K562 (cell line): ENCODE measurements around the gene KCP. TPM values are rescaled to one million over a fixed set of nuclear protein-coding genes. Genes with fewer than 3 reads are reported as not detected.

ENCODE experiments used
- ARNT ChIP-seq, 2 experiments: fragments of 450-650 bp; IDR thresholded peaks; 2 replicates each; pipeline ENCODE4 v1.6.1; 2016; ENCODE audit warnings: mild to moderate bottlenecking in 1 of 2
- ETV1 ChIP-seq: fragments of 450-650 bp; conservative IDR thresholded peaks from 2 replicates; pipeline ENCODE4 v1.6.1; 2016; ENCODE audit warnings: missing genetic modification characterization, control low read depth, low read depth, missing compliant biosample characterization
- ETV5 ChIP-seq: sonication (generic); formaldehyde crosslinking; IDR thresholded peaks from 2 replicates; pipeline ENCODE4 v1.4.0; 2020; ENCODE audit warnings: low read depth, mild to moderate bottlenecking, missing genetic modification reagents
- FOXA3 ChIP-seq, 2 experiments: fragments of 450-650 bp in 1 of 2; sonication (generic) in 1 of 2; formaldehyde crosslinking; IDR thresholded peaks in 1 of 2; conservative IDR thresholded peaks in 1 of 2; 2 replicates each; pipeline versions ENCODE4 v1.4.0 to v1.8.0; 2020 to 2022; ENCODE audit warnings: mild to moderate bottlenecking in 2 of 2, missing genetic modification reagents in 1 of 2
- HNRNPL ChIP-seq: fragments of 200-400 bp; formaldehyde crosslinking; IDR thresholded peaks from 2 replicates; pipeline ENCODE4 v1.6.1; 2017; ENCODE audit warnings: low read depth, mild to moderate bottlenecking, low read length
- JUND ChIP-seq, 2 experiments: IDR thresholded peaks; 2 replicates in 1 of 2; 3 replicates in 1 of 2; pipeline ENCODE4 v1.6.1; 2011; ENCODE audit warnings: borderline replicate concordance in 2 of 2, low read depth in 2 of 2, low read length in 2 of 2, improper control_type of control experiment in 1 of 2, missing biosample characterization in 1 of 2, missing genetic modification characterization in 1 of 2, missing genetic modification reagents in 1 of 2
- KLF6 ChIP-seq: fragments of 250-450 bp; sonication (Bioruptor Pico); IDR thresholded peaks from 2 replicates; pipeline ENCODE4 v1.4.0; 2020; ENCODE audit warnings: mild to moderate bottlenecking, moderate library complexity, borderline replicate concordance
- RBBP5 ChIP-seq: fragments of 200-600 bp; sonication (generic); IDR thresholded peaks from 2 replicates; pipeline ENCODE4 v1.6.1; 2012; ENCODE audit warnings: borderline replicate concordance, mild to moderate bottlenecking, low read length, control low read depth, inconsistent platforms; ENCODE audit not compliant: insufficient read depth, poor library complexity, severe bottlenecking
- RBM15 ChIP-seq: fragments of 200-400 bp; formaldehyde crosslinking; IDR thresholded peaks from 2 replicates; pipeline ENCODE4 v1.6.1; 2018; ENCODE audit warnings: mild to moderate bottlenecking, low read length, moderate library complexity; ENCODE audit not compliant: insufficient read depth
- RBM25 ChIP-seq: fragments of 200-400 bp; formaldehyde crosslinking; IDR thresholded peaks from 2 replicates; pipeline ENCODE4 v1.6.1; 2018; ENCODE audit warnings: low read length, low read depth, moderate library complexity; ENCODE audit not compliant: severe bottlenecking
- SAP30 ChIP-seq: fragments of 200-600 bp; sonication (generic); IDR thresholded peaks from 2 replicates; pipeline ENCODE4 v1.6.1; 2012; ENCODE audit warnings: borderline replicate concordance, low read depth, mild to moderate bottlenecking, moderate library complexity, low read length, control low read depth, inconsistent platforms; ENCODE audit not compliant: insufficient read depth, poor library complexity, severe bottlenecking
- SPI1 ChIP-seq: IDR thresholded peaks from 2 replicates; pipeline ENCODE4 v1.6.1; 2011; ENCODE audit warnings: low read depth, low read length, control low read depth, borderline replicate concordance
- STAT5A ChIP-seq: IDR thresholded peaks from 2 replicates; pipeline ENCODE4 v1.6.1; 2012; ENCODE audit warnings: low read length, inconsistent platforms, borderline replicate concordance
- YY1 ChIP-seq, 3 experiments: IDR thresholded peaks; 2 replicates each; pipeline ENCODE4 v1.6.1; 2011; ENCODE audit warnings: low read length in 2 of 3, mild to moderate bottlenecking in 2 of 3, moderate library complexity in 2 of 3, borderline replicate concordance in 1 of 3, control low read depth in 1 of 3, low read depth in 1 of 3; ENCODE audit not compliant: insufficient read depth in 3 of 3, insufficient replicate concordance in 2 of 3, control insufficient read depth in 1 of 3, insufficient read length in 1 of 3; ENCODE audit errors: extremely low read depth in 1 of 3
- polyA plus RNA-seq, 8 experiments: library from polyadenylated mRNA; depleted of rRNA in 4 of 8; stranded (reverse) in 5 of 8; unstranded in 3 of 8; fragments of >200 nt; fragmentation: Nextera tagmentation in 2 of 8; fragmentation: Illumina TruSeq in 1 of 8; extraction: Ambion mirVana in 2 of 8; extraction: Trizol in 1 of 8; gene quantifications; 2 replicates each; pipeline versions ENCODE4 v1.2.1 to v1.2.3, GENCODE V29; 2011 to 2014; ENCODE audit warnings: inconsistent platforms in 1 of 8, missing spikeins in 1 of 8
- total RNA-seq, 7 experiments: library from RNA; depleted of rRNA in 6 of 7; stranded (reverse); fragments of >200 nt in 6 of 7; fragmentation: Illumina TruSeq in 2 of 7; extraction: Trizol in 2 of 7; gene quantifications; 2 replicates each; pipeline versions ENCODE4 v1.2.1 to v1.2.3, GENCODE V29; 2011 to 2021; ENCODE audit warnings: low replicate concordance in 1 of 7
- TF ChIP-seq, protein P1 (sequence below): fragments of 450-650 bp; conservative IDR thresholded peaks from 2 replicates; pipeline ENCODE4 v1.6.1; 2016; ENCODE audit warnings: missing genetic modification characterization, low read depth, mild to moderate bottlenecking, control low read depth, missing compliant biosample characterization
- TF ChIP-seq, protein P2 (sequence below): sonication (generic); formaldehyde crosslinking; IDR thresholded peaks from 2 replicates; pipeline ENCODE4 v1.8.0; 2023; ENCODE audit warnings: mild to moderate bottlenecking, missing genetic modification reagents
- TF ChIP-seq, protein P3 (sequence below): fragments of 250-450 bp; sonication (Bioruptor Pico); IDR thresholded peaks from 2 replicates; pipeline ENCODE4 v1.8.0; 2021; ENCODE audit warnings: moderate library complexity, mild to moderate bottlenecking, inconsistent platforms
- TF ChIP-seq, protein P4 (sequence below): IDR thresholded peaks from 2 replicates; pipeline ENCODE4 v1.6.1; 2011; ENCODE audit not compliant: insufficient read length; ENCODE audit errors: extremely low read depth

The KCP gene
- total and polyA plus RNA-seq, 9 of the 15 experiments (the other 6 are each of a cell fraction or from before 2014, with no cell fraction given), result 0.06 to 0.17 (median 0.12) TPM; not detected in 3

DNA sequence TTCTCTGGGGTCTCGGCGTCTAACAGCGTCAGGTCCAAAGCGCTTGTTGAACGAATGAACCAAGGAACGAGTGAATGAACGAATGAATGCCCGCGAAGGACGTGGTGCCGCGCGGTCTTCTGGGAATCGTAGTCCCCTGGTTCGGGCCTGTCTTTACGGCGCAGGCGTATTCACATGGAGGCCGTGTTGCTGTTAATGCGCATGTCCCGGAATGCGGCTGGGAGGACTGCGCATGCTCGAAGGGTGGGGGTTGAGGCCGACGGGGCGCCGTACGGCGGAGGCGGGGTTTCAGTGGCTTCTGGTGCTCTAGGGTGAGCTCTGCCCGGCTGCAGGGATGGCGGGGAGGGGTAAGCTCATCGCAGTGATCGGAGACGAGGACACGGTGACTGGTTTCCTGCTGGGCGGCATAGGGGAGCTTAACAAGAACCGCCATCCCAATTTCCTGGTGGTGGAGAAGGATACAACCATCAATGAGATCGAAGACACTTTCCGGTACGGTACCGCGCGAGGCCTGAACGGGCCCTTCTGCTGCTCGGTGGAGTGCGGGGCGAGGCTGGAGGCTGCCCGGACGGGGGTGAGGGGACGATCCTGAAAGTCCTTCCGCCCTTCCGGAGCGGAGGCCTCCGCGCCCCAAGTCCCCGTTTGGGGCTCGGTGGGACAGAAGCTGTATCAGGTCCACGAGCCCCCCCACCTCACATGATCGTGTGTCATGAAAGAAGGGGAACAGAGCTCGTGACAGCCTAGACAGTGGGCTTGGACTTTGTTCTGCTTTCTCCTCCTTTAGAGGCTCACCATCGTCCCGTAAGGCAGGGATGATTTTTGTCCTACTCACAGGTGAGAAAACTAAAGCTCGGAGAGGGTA lies 47.7 kb downstream of the KCP start, which contains the start of gene ATP6V1F (continued):
- 0 out of 2 replicates have a peak, but pooled peaks have one; percentile 22 for TF ChIP-seq SPI1
- no peak for TF ChIP-seq ETV5 (CRISPR knock-in tag)
- TF ChIP-seq RBBP5, result peak; percentile 87
- no peak for TF ChIP-seq FOXA3 (CRISPR knock-in tag; conservative IDR thresholded peaks at IDR 0.05 in 1 of 2, IDR thresholded peaks at IDR 0.05 in 1 of 2)
- TF ChIP-seq RBM25, result no peak
- TF ChIP-seq, protein P1, sequence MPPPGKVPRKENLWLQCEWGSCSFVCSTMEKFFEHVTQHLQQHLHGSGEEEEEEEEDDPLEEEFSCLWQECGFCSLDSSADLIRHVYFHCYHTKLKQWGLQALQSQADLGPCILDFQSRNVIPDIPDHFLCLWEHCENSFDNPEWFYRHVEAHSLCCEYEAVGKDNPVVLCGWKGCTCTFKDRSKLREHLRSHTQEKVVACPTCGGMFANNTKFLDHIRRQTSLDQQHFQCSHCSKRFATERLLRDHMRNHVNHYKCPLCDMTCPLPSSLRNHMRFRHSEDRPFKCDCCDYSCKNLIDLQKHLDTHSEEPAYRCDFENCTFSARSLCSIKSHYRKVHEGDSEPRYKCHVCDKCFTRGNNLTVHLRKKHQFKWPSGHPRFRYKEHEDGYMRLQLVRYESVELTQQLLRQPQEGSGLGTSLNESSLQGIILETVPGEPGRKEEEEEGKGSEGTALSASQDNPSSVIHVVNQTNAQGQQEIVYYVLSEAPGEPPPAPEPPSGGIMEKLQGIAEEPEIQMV (tag), result no peak
- TF ChIP-seq STAT5A, result no peak
- TF ChIP-seq, protein P2, sequence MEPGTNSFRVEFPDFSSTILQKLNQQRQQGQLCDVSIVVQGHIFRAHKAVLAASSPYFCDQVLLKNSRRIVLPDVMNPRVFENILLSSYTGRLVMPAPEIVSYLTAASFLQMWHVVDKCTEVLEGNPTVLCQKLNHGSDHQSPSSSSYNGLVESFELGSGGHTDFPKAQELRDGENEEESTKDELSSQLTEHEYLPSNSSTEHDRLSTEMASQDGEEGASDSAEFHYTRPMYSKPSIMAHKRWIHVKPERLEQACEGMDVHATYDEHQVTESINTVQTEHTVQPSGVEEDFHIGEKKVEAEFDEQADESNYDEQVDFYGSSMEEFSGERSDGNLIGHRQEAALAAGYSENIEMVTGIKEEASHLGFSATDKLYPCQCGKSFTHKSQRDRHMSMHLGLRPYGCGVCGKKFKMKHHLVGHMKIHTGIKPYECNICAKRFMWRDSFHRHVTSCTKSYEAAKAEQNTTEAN (CRISPR knock-in tag), result no peak
- TF ChIP-seq ARNT (IDR thresholded peaks at IDR 0.05), result no peak
- peak in 2 of 3 experiments; percentile 50 to 77 for TF ChIP-seq YY1 (IDR thresholded peaks at IDR 0.05; ENCODE audit: borderline replicate concordance in 1 of 3, control insufficient read depth in 1 of 3, extremely low read depth in 1 of 3, insufficient read depth in 3 of 3, insufficient read length in 1 of 3, insufficient replicate concordance in 2 of 3, low read depth in 1 of 3, low read length in 2 of 3)
- TF ChIP-seq KLF6 (CRISPR knock-in tag), result no peak
- TF ChIP-seq JUND (IDR thresholded peaks at IDR 0.05; ENCODE audit: borderline replicate concordance, low read depth, low read length), result no peak
- TF ChIP-seq JUND (tag; IDR thresholded peaks at IDR 0.05; ENCODE audit: borderline replicate concordance, low read depth, low read length), result peak; percentile 50; the same call in 1 of the 3 replicates
- TF ChIP-seq HNRNPL, result no peak
- TF ChIP-seq, protein P3, sequence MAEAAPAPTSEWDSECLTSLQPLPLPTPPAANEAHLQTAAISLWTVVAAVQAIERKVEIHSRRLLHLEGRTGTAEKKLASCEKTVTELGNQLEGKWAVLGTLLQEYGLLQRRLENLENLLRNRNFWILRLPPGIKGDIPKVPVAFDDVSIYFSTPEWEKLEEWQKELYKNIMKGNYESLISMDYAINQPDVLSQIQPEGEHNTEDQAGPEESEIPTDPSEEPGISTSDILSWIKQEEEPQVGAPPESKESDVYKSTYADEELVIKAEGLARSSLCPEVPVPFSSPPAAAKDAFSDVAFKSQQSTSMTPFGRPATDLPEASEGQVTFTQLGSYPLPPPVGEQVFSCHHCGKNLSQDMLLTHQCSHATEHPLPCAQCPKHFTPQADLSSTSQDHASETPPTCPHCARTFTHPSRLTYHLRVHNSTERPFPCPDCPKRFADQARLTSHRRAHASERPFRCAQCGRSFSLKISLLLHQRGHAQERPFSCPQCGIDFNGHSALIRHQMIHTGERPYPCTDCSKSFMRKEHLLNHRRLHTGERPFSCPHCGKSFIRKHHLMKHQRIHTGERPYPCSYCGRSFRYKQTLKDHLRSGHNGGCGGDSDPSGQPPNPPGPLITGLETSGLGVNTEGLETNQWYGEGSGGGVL, result no peak
- TF ChIP-seq, protein P4, sequence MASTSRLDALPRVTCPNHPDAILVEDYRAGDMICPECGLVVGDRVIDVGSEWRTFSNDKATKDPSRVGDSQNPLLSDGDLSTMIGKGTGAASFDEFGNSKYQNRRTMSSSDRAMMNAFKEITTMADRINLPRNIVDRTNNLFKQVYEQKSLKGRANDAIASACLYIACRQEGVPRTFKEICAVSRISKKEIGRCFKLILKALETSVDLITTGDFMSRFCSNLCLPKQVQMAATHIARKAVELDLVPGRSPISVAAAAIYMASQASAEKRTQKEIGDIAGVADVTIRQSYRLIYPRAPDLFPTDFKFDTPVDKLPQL, result no peak
- no peak for TF ChIP-seq RBM15
- peak; percentile 64 for TF ChIP-seq SAP30
- peak; percentile 39 for TF ChIP-seq ETV1 (tag)
